GM19240 (cell line): Measurements from ENCODE around the gene HS3ST3A1.

Source experiments
- DNase-seq: peaks from one replicate; pipeline ENCODE4 v3.0.0; 2011; ENCODE audit warnings: low spot score; ENCODE audit not compliant: insufficient read length

Gene HS3ST3A1

DNA sequence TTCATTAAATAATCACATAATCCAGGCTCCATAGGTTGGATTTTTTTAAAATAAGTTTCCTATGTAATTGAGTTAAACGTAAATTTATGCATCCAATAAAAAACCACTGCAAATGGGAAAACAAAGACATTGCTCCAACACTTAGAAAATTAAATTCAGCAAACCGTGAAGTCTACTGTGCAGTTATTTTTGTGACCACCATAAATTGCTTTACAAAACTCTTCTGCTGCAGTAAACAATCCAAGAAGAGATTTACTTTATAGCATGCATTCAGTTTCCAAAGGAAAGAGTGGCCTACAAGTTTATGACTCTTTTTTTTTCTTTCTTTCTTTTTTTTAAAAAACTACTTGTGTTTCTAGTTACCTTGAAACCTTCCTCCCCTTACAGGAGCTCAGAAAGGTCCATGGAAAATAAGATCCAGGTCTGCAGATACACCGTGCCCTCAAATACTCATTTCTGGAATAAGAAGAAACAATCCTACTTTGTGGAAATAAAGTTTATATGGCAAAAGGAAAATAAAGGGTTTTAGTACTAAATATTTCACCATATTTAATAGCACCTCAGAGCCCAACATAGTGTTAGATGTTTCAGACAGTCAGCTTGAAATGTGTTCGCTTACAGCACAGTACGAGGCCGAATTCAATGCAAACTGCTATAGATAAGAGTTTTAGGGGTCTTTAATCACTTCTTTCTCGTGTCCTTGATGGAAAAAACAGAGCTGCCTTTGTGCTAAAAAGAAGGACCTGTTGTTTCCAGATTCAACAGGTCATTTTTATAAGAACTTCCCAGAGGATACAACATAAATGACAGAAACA is 3.2 kb downstream of the HS3ST3A1 start:
- no peak for DNase-seq

DNA sequence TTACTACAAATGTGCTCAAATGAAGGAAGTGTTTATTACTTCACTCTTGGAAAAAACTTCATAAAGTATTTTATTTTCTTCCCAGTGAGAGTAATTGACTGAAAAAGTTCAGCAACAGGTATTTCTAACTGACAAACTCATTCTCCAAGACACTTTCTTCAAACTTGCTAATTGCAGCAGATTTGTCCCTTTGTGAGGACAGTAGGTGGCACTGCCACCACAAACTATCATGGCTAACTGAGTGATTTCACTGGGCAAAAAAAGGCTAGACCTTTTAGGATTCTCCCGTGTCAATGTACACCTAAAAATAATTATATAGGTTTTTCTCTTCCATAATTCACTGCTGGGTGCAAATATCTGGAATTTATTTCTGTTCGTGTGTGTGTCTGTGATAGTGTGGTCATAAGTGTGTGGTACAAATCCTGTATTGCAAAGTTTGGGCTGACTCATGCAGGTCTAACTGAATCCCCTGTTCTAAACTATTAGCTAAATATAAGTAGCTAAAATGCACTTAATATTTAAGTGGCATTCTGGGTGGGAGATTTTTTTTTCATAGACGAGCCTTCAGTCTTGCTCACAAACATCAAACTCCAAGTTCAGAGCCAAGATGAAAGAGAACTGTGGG is 3.9 kb downstream of the HS3ST3A1 start:
- no peak for DNase-seq

DNA sequence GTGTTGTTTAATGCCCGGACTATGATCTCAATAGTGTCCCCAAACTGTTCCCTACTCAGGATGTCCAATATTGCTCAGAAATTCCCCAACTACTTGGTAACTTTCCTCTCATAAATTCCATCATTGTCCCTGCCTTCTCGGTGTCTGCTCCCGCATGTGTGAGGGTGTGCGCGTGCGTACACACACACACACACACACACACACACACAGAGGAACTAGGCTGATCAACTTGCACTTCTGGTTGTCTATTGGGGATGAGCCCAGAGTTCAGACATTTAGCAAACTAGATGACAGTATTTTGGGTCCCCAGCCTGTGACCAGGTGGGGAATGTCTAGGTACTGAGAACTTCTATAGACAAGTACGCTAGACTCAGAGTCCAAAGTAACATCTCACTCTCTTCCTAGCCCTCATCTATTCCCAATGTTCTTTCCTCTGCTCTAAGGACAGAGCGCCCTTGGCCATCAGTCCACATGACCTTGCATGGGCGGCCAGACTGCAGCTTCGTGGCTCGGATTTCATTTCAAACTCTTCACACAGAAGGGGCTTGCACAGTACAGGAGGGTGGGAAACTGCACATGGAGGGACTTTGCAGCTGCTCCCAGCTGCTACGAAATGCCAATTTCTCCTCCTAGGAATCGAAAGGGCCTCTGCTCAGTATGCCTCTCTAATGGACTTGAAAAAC is 5.3 kb downstream of the HS3ST3A1 start:
- no peak for DNase-seq

DNA sequence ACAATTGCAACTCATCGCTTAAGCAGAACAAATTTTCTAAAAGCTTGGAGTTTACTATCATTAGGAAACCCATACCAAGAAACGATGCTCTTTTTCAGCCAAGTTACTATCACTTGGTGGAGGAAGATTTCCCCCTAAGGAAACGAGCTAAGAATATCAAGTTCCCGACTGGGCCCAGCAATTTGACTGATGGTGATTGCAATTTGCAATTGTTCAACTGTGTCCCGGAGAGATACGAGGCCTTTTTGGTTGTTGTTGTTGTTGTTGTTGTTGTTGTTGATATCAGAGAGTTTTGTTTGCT is 6.2 kb downstream of the HS3ST3A1 start:
- no peak for DNase-seq

DNA sequence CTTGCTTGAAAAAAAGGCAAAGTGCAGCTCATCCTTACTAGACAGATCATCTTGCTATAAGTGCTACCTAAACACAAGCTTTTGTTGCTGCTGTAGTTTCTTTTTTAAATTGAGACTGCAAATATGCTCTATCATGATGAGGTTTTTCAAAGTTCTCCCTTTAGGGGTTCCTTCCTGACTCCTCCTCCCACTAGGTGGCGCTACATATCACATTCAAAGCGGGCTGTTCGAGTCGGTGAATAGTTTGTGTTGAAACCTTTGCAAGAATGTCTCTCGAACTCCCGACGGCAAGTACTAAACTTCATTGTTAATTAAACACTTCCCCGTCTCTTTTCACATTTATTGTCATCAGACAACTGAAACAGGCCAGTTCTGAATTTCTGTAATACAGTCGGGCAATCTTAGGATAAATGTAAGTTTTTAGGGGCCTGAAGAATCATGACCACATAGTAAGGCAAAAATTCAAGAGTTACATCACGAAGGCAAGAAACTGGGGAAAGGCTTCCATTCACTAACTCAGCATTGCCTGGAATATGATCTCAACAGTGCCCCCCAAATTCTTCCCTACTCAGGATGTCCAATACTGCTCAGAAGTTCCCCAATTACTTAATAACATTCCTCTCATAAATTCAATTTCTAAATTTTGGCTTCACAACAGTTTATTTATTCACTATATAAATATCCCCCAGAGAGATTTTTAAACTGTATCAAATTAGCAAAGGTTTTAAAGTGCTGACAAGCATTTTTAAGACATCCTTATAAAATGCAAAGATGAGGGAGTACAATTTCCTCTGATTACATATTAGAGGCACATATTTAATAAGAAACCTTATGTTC is 6.7 kb downstream of the HS3ST3A1 start:
- DNase-seq: peak; percentile 50

DNA sequence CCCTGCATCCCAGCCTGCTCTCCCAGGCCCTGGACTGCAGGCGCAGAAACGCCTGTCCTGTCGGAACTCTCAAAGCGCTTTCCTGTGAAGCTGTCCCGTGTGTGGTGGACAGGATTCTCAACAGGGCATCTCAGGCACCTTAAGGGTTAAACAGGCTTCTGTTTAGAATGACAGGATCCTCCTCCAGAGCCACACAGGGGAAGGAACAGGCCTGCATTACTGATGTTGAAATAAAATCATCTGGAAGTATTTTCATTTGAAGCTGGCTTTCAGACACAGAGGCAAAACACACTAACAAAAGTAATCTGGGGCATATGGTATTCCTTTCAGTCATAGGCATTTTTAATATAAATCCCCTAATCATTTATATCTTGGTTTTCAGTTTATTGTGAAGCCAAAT is 7.4 kb downstream of the HS3ST3A1 start:
- no peak for DNase-seq

DNA sequence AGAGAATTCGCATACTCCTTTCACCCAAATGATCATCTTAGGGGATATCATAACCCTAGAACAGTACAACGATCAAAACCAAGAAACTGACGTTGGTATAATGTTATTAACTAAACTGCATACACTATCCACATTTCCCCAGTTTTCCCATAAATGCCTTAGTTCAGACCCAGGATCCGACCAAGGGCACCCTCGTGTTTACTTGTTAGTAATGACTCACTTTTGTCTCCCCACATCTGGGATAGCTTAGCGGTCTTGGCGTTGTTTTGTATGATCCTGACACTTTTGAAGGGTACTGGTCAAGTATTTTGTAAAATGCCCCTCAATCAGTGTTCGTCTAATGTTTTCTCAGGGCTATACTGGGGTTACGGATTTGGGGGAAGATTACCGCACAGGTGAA is 8.0 kb downstream of the HS3ST3A1 start:
- no peak for DNase-seq

DNA sequence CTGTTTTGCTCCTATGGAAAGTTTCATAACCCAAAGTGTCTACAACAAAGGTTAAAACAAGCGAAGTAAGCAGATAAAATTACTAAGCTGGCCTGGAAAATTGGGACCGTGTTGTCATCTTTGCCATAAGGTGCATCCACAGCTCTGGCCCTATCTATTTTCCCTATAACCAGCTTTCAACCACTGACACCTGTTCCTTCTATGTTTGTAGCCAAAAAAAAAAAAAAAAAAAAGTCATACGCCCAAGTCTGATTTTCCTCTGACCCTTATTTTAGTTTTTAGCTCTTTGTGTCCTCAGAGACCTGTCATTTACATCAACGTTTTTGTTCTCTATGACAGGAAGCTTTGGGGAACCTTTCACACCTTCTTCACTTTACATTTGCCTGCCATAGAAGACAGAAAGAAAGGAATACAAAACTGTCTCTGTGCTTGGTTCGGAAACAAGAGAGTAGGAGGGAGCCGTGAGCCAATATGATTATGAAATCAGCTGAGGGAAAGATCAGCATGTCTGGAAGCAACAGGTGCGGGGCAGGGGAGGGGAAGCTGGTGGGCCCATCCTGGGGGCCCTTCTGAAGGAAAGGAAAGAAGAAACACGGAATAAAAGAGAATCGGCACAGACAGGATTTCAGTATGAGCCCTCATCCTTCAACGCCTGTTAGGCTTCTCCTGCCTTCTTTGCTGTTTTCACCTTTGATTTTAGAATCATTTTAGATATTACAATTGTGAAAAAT is 8.5 kb downstream of the HS3ST3A1 start:
- DNase-seq: no peak

DNA sequence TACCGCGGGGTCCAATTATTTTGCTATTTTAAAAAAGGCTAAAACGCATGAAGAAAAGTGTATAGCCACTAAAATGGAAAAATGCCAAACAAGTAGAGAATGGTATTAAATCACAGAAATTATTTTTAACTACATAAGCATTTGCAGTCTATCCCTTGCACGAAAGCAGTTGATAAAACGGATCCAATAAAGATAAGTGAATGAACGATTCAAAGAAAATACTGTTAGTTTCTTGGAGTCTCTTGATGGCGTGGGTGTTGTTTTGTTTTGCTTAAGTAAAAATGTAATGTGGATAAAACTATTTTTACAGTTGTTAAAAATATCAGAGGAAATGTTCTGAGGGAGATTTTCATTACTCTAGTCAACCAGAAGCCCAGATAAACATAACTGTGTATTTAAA is 9.3 kb downstream of the HS3ST3A1 start:
- no peak for DNase-seq

DNA sequence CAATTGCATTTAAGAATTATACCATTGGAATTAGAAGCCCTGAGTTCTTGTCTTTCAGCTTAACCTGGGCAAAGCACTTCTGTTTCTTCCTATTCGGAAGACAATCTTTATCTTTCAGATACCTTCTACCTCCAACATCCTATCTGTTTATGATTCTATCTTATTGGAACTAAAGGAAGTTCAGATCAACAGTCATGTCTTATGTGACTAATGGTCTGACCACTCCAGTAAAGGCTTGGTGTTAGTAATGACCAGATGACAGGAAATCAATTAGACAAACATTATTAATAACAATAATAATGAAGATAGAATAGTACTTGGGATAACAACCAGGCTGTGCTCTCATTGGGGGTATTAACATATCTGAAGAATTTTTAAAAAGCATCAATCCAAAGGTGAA is 11.3 kb downstream of the HS3ST3A1 start:
- DNase-seq: no peak

DNA sequence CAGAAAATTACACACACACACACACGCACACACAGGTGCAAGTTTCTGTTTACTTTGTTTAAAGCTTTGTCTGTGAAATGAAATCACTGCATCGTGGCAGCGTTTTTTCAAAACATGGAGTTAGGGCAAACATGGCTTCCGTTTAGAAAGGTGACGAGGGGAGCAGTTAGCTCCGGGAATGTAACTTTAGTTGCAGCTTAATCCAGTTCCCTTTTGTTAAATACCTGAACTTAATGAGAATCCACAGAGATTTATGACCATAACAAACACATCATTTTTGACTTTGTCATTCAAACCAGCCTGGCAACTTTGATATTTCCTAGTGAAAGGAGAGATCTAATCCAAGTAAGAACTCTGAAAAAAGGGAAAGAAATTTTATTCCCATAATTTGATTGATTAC is 12.1 kb downstream of the HS3ST3A1 start:
- no peak for DNase-seq

DNA sequence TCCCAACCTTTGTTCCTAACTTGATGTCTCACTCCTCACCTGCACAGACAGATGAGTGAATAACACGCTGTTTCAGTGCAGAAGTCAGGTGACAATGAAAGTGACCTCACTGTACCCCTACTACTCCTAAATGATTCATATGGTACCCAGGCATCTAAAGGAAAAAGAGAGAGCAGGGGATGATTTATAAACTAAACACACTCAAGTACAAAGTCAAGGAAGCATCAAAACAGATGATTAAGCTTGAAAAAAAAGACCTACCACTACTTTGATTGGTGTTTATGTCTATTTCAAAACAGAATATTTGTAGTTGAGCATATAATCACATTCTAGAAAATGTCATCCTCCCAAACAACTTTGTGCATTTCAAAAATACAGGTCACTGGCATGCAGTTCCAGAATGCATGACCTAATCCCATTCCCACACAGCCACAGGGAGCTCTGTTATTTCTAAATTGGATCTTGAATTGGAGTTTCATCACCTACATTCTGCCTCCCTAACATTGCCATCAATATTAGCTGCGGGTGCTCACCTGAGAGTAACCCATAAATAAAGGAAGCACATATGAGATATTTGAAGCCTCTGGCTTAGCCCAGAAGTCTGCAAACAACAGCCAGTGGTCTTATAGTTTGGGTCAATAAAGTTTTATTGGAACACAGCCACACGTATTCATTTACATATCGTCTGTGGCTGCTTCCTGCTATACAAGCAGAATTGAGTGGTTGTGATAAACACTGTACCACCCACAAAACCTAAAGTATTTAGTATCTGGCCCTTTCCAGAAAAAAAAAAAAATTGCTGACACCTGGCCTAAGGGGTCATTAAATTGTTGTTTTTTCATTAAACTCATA is 14.0 kb downstream of the HS3ST3A1 start:
- no peak for DNase-seq

DNA sequence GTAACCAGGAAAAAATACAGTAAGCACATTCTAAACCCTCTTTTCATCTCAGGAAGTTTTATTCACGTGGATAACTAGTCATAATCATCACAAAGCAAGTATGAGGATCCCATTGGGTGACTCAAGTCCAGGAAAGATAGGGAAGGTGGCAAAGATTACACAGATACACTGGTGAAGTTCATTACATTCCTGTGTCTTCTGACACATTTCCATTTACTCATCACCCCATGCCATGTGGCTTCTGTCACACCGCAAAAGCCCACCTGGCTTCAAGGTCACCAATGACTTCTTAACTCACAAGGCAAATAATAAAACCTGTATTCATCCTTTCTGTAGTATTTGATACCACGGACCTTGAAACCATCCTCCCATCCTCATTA is 17.0 kb downstream of the HS3ST3A1 start:
- no peak for DNase-seq

DNA sequence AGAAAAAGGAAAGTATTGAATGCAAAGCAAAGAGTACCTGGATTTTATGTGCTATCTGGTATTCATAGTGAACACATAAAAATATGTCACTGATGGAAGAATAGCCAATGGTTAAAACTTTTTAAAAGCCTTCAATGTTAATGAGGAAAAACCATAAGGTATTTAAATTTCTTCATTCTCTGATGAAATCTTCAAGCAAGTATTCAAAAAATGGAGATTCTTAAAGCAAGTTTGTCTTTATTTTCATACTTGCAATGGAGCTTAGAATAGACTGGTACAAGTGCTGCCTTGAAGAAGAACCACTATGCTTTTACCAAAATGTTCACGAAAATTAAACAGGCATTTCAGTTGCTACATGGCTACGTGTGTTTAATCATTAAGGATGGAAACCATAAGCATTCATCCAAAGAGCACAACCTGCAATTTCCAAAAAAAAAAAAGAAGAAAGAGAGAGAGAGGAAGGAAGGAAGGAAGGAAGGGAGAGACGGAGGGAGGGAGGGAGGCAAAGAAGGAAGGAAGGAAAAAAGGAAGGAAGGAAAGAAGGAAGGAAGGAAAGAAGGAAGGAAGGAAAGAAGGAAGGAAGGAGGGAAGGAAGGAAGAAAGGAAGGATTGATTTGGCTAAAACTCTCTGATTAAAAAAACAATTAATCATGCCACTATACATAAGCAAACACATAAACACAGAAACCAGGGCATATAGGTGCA is 17.6 kb downstream of the HS3ST3A1 start:
- no peak for DNase-seq

DNA sequence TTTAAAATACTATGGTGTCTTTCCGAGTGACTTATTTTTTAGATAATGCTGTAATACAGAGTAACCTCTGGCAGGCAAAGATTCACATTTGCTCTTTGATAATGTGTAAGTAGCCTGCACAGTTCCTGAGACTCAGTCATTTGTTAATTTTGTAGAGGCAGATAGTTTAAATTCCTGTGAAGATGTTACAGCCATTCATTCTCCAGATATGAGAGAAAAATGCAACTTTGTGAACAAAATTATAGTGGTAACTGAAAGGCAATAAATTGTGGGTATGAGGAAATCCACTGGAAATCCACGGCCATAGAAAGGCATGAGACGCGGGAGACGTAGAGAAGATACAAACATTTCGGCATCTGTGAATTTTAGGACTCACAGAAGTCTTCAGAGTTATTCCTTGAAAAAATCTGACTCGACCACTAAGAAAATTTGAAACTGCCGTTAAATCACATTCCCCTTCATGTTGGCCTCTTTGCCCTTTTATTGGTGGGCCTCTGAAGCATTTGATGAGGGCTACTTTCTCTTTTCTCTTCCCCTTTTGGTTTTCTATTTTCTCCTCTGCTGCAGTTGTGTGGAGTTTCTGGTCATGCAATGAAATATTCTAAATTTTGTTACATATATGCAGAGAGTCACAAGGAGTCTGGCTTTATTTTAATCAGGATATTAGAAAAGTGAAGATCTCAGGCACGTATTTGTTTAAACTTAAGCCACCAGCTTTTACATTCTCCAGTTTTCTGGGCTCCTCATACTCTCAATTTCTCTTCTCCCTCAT is 18.8 kb downstream of the HS3ST3A1 start:
- no peak for DNase-seq

DNA sequence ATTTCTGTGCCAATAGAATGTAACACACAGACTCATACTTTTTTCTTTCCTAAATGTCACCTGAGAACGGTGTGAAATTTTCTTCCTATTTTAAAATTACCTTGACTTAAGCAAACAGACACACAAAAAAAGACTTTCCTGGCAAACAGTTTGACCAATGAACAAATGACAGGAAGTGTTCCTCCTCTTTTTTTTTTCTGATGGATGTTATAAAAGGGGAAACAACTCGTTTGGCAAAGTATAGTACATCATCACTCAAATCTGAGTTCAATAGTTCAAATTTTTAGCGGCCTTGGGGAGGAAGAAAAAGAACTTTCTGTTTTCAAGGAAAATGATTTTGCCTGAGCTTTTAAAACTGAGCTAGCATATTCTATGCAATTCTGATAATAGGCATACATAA is 19.8 kb downstream of the HS3ST3A1 start:
- DNase-seq: no peak

DNA sequence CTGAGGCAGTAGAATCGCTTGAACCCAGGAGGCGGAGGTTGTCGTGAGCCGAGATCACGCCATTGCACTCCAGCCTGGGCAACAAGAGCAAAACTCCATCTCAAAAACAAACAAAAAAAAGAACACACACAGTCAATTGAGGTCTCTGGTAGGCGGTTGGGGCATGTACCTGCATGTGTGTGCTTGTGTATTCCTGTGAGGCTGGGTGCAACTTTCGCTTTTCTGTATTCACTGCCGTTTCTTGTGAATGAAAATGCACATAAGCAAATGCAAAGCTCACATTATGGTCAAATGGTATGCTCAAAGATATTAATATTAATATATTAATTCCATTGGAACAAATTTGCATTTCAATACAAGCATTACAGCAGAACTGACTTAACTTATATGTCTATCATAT is 20.9 kb downstream of the HS3ST3A1 start:
- DNase-seq: no peak

DNA sequence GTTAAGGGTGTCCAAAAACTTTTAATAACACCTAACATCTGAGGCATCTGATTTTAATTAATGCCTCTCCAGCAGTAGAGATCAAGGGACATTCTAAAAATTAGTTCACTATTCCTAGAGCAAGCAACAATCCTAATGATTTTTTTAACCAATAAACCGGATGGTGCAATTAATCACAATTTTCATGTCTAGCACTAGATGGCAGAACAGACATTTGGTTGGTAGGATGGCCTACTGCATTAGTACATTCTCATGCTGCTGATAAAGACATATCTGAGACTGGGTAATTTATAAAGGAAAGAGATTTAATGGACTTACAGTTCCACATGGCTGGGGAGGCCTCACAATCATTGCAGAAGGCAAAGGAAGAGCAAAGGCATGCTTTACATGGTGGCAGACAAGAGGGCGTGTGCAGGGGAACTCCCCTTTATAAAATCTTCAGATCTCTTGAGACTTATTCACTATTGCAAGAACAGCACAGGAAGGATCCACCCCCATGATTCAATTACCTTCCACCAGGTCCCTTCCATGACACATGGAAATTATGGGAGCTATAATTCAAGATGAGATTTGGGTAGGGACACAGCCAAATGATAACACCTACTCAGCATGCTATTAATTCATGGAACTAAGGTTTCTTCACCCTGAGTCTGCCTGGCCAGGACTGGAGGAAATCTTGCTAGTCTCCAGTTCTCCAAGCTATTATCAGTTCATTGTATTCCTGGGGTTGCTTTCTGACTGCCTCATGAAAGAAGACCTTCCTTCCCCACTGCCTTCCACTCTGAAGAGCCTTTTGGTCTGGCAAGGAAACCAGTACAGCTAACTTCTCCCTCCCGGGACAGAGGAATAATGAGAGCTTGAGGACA is 24.8 kb downstream of the HS3ST3A1 start:
- DNase-seq: no peak
